ENCODE results near the gene COG1. TPM values are rescaled to one million over a fixed set of nuclear protein-coding genes. Genes with fewer than 3 reads are reported as not detected.

The COG1 gene
- total and polyA plus RNA-seq, 9 of the 15 experiments (the other 6 are each of a cell fraction or from before 2014, with no cell fraction given) = 9.5 to 26.8 (median 12.9) TPM

DNA sequence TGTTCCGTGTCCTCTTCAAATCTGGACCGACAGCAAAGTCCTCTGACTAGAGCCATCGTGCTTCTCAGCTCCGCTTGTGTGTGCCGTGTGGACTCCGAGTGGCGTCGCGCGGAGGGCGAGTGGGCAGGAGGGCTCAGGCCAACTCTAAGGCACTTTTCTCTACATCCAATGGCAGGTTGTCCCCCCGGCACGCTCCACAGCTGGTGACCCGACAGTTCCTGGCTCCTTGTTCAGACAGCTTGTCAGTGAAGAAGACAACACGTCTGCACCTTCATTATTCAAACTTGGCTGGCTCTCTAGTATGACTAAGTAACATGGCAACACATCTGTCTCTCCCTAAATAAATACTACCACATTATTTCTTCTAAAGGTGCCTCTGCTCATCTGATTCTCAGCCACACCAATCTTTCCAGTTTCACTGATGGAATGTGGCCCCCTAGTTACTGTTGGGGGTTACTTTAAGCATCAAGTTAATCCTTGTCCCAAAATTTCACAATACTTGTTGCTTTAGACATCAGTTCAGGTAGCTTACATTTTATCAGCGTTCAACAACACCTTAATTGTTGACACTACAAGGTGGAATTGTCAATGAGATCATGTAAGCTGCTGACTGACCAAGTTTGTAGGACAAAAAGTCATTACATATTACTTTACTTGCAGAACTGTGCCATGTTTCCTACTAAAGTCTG is 15.4 kb downstream of the COG1 start:
- no peaks in the 10 kb centered on the region for H3K27me3 ChIP-seq (ENCODE audit: control insufficient read depth in 2 of 2, insufficient read depth in 2 of 2, low read length in 2 of 2)
- no peak overlapping the region for H3K4me2 ChIP-seq (ENCODE audit: insufficient read depth, low read length)
- intact Hi-C loops (cut with micrococcal nuclease) (no loop called here), in situ Hi-C loops (cut with MboI) (no loop called here)
- peaks cover 72% of the 10 kb centered on the region for H3K36me3 ChIP-seq (ENCODE audit: control insufficient read depth, insufficient read depth, low read length)
- ATAC-seq (no peak), FAIRE-seq (no peak), DNase-seq (ENCODE audit: extremely low read depth in 1 of 4, low spot score in 3 of 4) (no peak)
- H2AFZ ChIP-seq (ENCODE audit: low read depth, low read length) = no peak overlapping the region
- no peaks in the 10 kb centered on the region for H3K9me1 ChIP-seq (ENCODE audit: control insufficient read depth, insufficient read depth, low read length)
- CTCF ChIA-PET (ENCODE audit: low intra/inter-chr PET ratio) = no interaction called here
- no peak for TF ChIP-seq ZBTB1 (CRISPR knock-in tag; IDR thresholded peaks at IDR 0.05; ENCODE audit: borderline replicate concordance, low read depth)
- no peak for TF ChIP-seq CHD1 (IDR thresholded peaks at IDR 0.05; ENCODE audit: low read length)
- TF ChIP-seq, protein P1, sequence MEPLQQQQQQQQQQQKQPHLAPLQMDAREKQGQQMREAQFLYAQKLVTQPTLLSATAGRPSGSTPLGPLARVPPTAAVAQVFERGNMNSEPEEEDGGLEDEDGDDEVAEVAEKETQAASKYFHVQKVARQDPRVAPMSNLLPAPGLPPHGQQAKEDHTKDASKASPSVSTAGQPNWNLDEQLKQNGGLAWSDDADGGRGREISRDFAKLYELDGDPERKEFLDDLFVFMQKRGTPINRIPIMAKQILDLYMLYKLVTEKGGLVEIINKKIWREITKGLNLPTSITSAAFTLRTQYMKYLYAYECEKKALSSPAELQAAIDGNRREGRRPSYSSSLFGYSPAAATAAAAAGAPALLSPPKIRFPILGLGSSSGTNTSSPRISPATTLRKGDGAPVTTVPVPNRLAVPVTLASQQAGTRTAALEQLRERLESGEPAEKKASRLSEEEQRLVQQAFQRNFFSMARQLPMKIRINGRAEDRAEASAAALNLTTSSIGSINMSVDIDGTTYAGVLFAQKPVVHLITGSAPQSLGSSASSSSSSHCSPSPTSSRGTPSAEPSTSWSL (CRISPR knock-in tag; IDR thresholded peaks at IDR 0.05; ENCODE audit: borderline replicate concordance) = no peak
- TF ChIP-seq POLR2G (IDR thresholded peaks at IDR 0.05; ENCODE audit: low read depth, low read length) = peak; percentile 46; the same call in 1 of the 2 replicates
- TF ChIP-seq MAZ (CRISPR knock-in tag; conservative IDR thresholded peaks at IDR 0.05 in 1 of 2, IDR thresholded peaks at IDR 0.05 in 1 of 2) = no peak
- TF ChIP-seq GABPA (tag; conservative IDR thresholded peaks at IDR 0.05; ENCODE audit: low read depth) = no peak
- 91% methylated on average over 16 of the region's 16 CpGs for WGBS (ENCODE audit: insufficient coverage, low coverage, missing lambda C conversion rate)
- peaks cover 13% of the 10 kb centered on the region; the same call in 2 of the 3 replicates for H3K79me2 ChIP-seq (ENCODE audit: control insufficient read depth, insufficient read depth, low read length)
- POLR2A ChIA-PET = interaction anchor here (0.5 to 4.5 kb wide), 5 partner anchors 8 to 23 kb away, joined by 3 to 15 read pairs (median 4); a partner anchor contains a TSS
- H3K9me3 ChIP-seq (replicated peaks; ENCODE audit: control insufficient read depth, insufficient read depth, low read depth, low read length) = no peaks in the 10 kb centered on the region; the same call in 1 of the 2 replicates
- no peak overlapping the region for H3K9ac ChIP-seq (ENCODE audit: insufficient read depth in 1 of 2, low read depth in 2 of 2, low read length in 2 of 2)
- no peak overlapping the region for H3K4me3 ChIP-seq
- H3K4me1 ChIP-seq (replicated peaks in 1 of 2; ENCODE audit: control insufficient read depth in 2 of 2, insufficient read depth in 2 of 2, low read length in 2 of 2) = peaks cover 9 to 11% of the 10 kb centered on the region in 2 experiments; a peak in 4 of 5 replicates
- H3K27ac ChIP-seq (ENCODE audit: extremely low read depth, low read depth, low read length) = no peak overlapping the region
- no TSS peak for BruUV-seq (replicated peaks)
- H4K20me1 ChIP-seq (replicated peaks; ENCODE audit: control insufficient read depth, insufficient read depth, low read length) = 0 out of 2 replicates have a peak, but pooled peaks cover 4% of the 10 kb centered on the region

Measured in K562 (cell line).